ENCODE results near the gene ACSL5.

Gene ACSL5

GRCh38 chr10:112336556-112337201 is 37.2 kb upstream of the ACSL5 start:
- no peaks in the 10 kb centered on the region for H3K36me3 ChIP-seq (ENCODE audit: control insufficient read depth in 2 of 2, insufficient read depth in 2 of 2, low read length in 2 of 2)
- peak overlapping the region; percentile 59 to 60 for H3K9ac ChIP-seq (ENCODE audit: low read depth in 1 of 2, low read length in 2 of 2)
- H3K27ac ChIP-seq (ENCODE audit: low read depth in 2 of 2, low read length in 2 of 2) = peak overlapping the region; percentile 95 to 98
- peaks cover 33 to 57% of the 10 kb centered on the region in 2 donors for H3K4me1 ChIP-seq (ENCODE audit: control insufficient read depth in 2 of 2, insufficient read depth in 2 of 2, low read length in 2 of 2)
- peak overlapping the region in 1 of 2 donors; percentile 23 for H3K4me3 ChIP-seq (ENCODE audit: low read length in 2 of 2)
- no peaks in the 10 kb centered on the region for H3K9me3 ChIP-seq (ENCODE audit: control insufficient read depth in 2 of 2, low read length in 2 of 2)
- no peaks in the 10 kb centered on the region for H3K27me3 ChIP-seq (ENCODE audit: control insufficient read depth in 2 of 2, insufficient read depth in 2 of 2, low read length in 2 of 2)

GRCh38 chr10:112338957-112339356 is 35.0 kb upstream of the ACSL5 start:
- Histone ChIP-seq H3K27me3 (ENCODE audit: control insufficient read depth in 2 of 2, insufficient read depth in 2 of 2, low read length in 2 of 2) (no peaks in the 10 kb centered on the region), H3K4me3 (ENCODE audit: low read length in 2 of 2) (peak overlapping the region; percentile 7 to 27), H3K36me3 (ENCODE audit: control insufficient read depth in 2 of 2, insufficient read depth in 2 of 2, low read length in 2 of 2) (no peaks in the 10 kb centered on the region), H3K27ac (ENCODE audit: low read depth in 2 of 2, low read length in 2 of 2) (peak overlapping the region; percentile 90 to 91), H3K4me1 (ENCODE audit: control insufficient read depth in 2 of 2, insufficient read depth in 2 of 2, low read length in 2 of 2) (peaks cover 28 to 36% of the 10 kb centered on the region in 2 donors), H3K9ac (ENCODE audit: low read depth in 1 of 2, low read length in 2 of 2) (peak overlapping the region; percentile 32 to 58), H3K9me3 (ENCODE audit: control insufficient read depth in 2 of 2, low read length in 2 of 2) (no peaks in the 10 kb centered on the region)

DNA sequence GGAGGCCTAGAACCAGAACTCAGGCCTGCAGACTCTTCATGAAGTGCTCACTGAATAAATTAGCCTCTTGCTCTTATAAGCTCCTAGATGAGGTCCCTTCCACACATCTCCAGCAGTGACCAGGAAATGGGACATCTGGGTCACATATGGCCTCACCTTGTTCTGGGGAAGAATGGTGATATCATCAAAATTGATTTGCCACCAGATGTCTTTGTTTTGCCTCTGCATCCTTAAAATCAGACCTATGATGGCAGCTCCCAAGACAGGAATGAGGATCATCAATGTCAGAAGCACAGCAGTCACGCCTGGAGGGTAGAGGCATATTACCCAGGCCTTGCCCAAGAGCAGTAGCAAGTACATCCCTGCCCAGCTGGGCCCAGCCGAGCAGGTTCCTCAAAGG is 33.3 kb upstream of the ACSL5 start:
- Histone ChIP-seq H3K9ac (ENCODE audit: low read depth in 1 of 2, low read length in 2 of 2) (no peak overlapping the region), H3K27ac (ENCODE audit: low read depth in 2 of 2, low read length in 2 of 2) (no peak overlapping the region), H3K4me3 (ENCODE audit: low read length in 2 of 2) (no peak overlapping the region), H3K36me3 (ENCODE audit: control insufficient read depth in 2 of 2, insufficient read depth in 2 of 2, low read length in 2 of 2) (no peaks in the 10 kb centered on the region), H3K4me1 (ENCODE audit: control insufficient read depth in 2 of 2, insufficient read depth in 2 of 2, low read length in 2 of 2) (peaks cover 21 to 24% of the 10 kb centered on the region in 2 donors), H3K27me3 (ENCODE audit: control insufficient read depth in 2 of 2, insufficient read depth in 2 of 2, low read length in 2 of 2) (no peaks in the 10 kb centered on the region), H3K9me3 (ENCODE audit: control insufficient read depth in 2 of 2, low read length in 2 of 2) (no peaks in the 10 kb centered on the region)

GRCh38 chr10:112343056-112343806 is 30.7 kb upstream of the ACSL5 start:
- H3K9me3 ChIP-seq (ENCODE audit: control insufficient read depth in 2 of 2, low read length in 2 of 2) = no peaks in the 10 kb centered on the region
- no peaks in the 10 kb centered on the region for H3K27me3 ChIP-seq (ENCODE audit: control insufficient read depth in 2 of 2, insufficient read depth in 2 of 2, low read length in 2 of 2)
- no peak overlapping the region for H3K27ac ChIP-seq (ENCODE audit: low read depth in 2 of 2, low read length in 2 of 2)
- H3K4me3 ChIP-seq (ENCODE audit: low read length in 2 of 2) = no peak overlapping the region
- no peaks in the 10 kb centered on the region for H3K36me3 ChIP-seq (ENCODE audit: control insufficient read depth in 2 of 2, insufficient read depth in 2 of 2, low read length in 2 of 2)
- no peak overlapping the region for H3K9ac ChIP-seq (ENCODE audit: low read depth in 1 of 2, low read length in 2 of 2)
- H3K4me1 ChIP-seq (ENCODE audit: control insufficient read depth in 2 of 2, insufficient read depth in 2 of 2, low read length in 2 of 2) = peaks cover 17 to 20% of the 10 kb centered on the region in 2 donors

DNA sequence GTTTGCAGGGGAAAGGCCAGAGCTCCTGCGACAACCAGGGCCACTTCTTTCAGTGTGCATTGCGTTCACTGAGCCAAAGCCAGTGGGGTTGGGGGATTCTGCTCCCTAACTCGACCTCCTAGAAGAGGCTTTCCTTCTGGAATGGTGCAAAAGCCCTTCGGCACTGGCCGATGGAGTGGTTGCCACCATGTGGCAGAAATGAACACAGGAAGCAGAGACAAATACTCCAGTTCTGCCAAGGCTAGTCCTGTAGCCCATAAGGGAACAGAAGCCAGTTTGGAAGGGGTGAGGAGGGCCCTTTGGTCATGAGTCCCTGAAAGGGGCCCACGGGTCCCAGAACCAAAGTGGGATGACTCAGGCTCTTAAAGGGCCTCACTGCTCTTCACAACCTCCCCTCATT is 29.7 kb upstream of the ACSL5 start:
- no peaks in the 10 kb centered on the region for H3K27me3 ChIP-seq (ENCODE audit: control insufficient read depth in 2 of 2, insufficient read depth in 2 of 2, low read length in 2 of 2)
- H3K9me3 ChIP-seq (ENCODE audit: control insufficient read depth in 2 of 2, low read length in 2 of 2) = no peaks in the 10 kb centered on the region
- H3K4me3 ChIP-seq (ENCODE audit: low read length in 2 of 2) = no peak overlapping the region
- no peak overlapping the region for H3K9ac ChIP-seq (ENCODE audit: low read depth in 1 of 2, low read length in 2 of 2)
- no peaks in the 10 kb centered on the region for H3K36me3 ChIP-seq (ENCODE audit: control insufficient read depth in 2 of 2, insufficient read depth in 2 of 2, low read length in 2 of 2)
- H3K4me1 ChIP-seq (ENCODE audit: control insufficient read depth in 2 of 2, insufficient read depth in 2 of 2, low read length in 2 of 2) = peaks cover 10 to 13% of the 10 kb centered on the region in 2 donors
- H3K27ac ChIP-seq (ENCODE audit: low read depth in 2 of 2, low read length in 2 of 2) = no peak overlapping the region

DNA sequence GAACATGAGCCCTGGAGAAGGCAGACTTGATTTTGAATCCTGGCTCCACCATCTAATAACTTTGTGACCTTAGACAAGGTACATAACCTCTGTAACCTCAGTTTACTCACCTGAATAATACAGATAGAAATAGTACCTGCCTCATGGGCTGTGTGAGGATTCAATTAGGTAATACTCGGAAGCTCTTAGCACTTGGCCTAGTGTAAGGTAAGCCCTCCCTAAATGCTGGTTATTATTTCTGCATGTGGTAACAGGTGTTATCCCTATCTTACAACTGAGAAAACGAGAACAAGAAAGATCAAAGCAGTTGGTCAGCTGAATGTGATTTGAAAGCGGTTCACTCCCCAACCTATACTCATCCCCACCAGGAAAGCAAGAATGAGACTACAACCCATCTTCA is 28.7 kb upstream of the ACSL5 start:
- Histone ChIP-seq H3K36me3 (ENCODE audit: control insufficient read depth in 2 of 2, insufficient read depth in 2 of 2, low read length in 2 of 2) (no peaks in the 10 kb centered on the region), H3K27me3 (ENCODE audit: control insufficient read depth in 2 of 2, insufficient read depth in 2 of 2, low read length in 2 of 2) (no peaks in the 10 kb centered on the region), H3K4me1 (ENCODE audit: control insufficient read depth in 2 of 2, insufficient read depth in 2 of 2, low read length in 2 of 2) (peaks cover 7 to 11% of the 10 kb centered on the region in 2 donors)

GRCh38 chr10:112345743-112346142 is 28.2 kb upstream of the ACSL5 start:
- H3K4me3 ChIP-seq (ENCODE audit: low read length in 2 of 2) = no peak overlapping the region
- no peak overlapping the region for H3K9ac ChIP-seq (ENCODE audit: low read depth in 1 of 2, low read length in 2 of 2)
- H3K36me3 ChIP-seq (ENCODE audit: control insufficient read depth in 2 of 2, insufficient read depth in 2 of 2, low read length in 2 of 2) = no peaks in the 10 kb centered on the region
- peaks cover 7 to 11% of the 10 kb centered on the region in 2 donors for H3K4me1 ChIP-seq (ENCODE audit: control insufficient read depth in 2 of 2, insufficient read depth in 2 of 2, low read length in 2 of 2)
- H3K9me3 ChIP-seq (ENCODE audit: control insufficient read depth in 2 of 2, low read length in 2 of 2) = no peaks in the 10 kb centered on the region
- H3K27ac ChIP-seq (ENCODE audit: low read depth in 2 of 2, low read length in 2 of 2) = no peak overlapping the region
- no peaks in the 10 kb centered on the region for H3K27me3 ChIP-seq (ENCODE audit: control insufficient read depth in 2 of 2, insufficient read depth in 2 of 2, low read length in 2 of 2)

More for the DNA sequence above, 28.7 kb upstream of the ACSL5 start:
- no peak overlapping the region for H3K9ac ChIP-seq (ENCODE audit: low read depth in 1 of 2, low read length in 2 of 2)
- H3K9me3 ChIP-seq (ENCODE audit: control insufficient read depth in 2 of 2, low read length in 2 of 2) = no peaks in the 10 kb centered on the region
- H3K27ac ChIP-seq (ENCODE audit: low read depth in 2 of 2, low read length in 2 of 2) = no peak overlapping the region
- H3K4me3 ChIP-seq (ENCODE audit: low read length in 2 of 2) = no peak overlapping the region

DNA sequence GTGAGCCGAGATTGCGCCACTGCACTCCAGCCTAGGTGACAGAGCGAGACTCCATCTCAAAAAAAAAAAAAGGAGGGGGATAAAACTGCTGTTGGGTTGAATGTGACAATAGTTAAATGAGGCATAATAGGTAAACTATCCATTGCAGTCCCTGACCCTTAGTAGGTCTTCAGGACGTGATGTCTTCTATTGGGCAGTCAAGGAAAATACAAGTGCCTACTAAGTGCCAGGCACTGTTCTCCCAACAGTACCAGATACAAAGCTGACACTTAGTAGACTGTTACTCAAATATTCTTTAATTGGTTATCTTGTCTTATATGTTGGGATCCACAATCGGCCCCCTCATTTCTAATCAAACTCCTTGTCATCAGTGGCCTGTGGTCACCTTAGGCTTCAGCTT is 27.1 kb upstream of the ACSL5 start:
- Histone ChIP-seq H3K9ac (ENCODE audit: low read depth in 1 of 2, low read length in 2 of 2) (no peak overlapping the region), H3K27me3 (ENCODE audit: control insufficient read depth in 2 of 2, insufficient read depth in 2 of 2, low read length in 2 of 2) (no peaks in the 10 kb centered on the region), H3K4me1 (ENCODE audit: control insufficient read depth in 2 of 2, insufficient read depth in 2 of 2, low read length in 2 of 2) (peaks cover 7 to 11% of the 10 kb centered on the region in 2 donors), H3K36me3 (ENCODE audit: control insufficient read depth in 2 of 2, insufficient read depth in 2 of 2, low read length in 2 of 2) (no peaks in the 10 kb centered on the region), H3K27ac (ENCODE audit: low read depth in 2 of 2, low read length in 2 of 2) (no peak overlapping the region), H3K4me3 (ENCODE audit: low read length in 2 of 2) (no peak overlapping the region), H3K9me3 (ENCODE audit: control insufficient read depth in 2 of 2, low read length in 2 of 2) (no peaks in the 10 kb centered on the region)

DNA sequence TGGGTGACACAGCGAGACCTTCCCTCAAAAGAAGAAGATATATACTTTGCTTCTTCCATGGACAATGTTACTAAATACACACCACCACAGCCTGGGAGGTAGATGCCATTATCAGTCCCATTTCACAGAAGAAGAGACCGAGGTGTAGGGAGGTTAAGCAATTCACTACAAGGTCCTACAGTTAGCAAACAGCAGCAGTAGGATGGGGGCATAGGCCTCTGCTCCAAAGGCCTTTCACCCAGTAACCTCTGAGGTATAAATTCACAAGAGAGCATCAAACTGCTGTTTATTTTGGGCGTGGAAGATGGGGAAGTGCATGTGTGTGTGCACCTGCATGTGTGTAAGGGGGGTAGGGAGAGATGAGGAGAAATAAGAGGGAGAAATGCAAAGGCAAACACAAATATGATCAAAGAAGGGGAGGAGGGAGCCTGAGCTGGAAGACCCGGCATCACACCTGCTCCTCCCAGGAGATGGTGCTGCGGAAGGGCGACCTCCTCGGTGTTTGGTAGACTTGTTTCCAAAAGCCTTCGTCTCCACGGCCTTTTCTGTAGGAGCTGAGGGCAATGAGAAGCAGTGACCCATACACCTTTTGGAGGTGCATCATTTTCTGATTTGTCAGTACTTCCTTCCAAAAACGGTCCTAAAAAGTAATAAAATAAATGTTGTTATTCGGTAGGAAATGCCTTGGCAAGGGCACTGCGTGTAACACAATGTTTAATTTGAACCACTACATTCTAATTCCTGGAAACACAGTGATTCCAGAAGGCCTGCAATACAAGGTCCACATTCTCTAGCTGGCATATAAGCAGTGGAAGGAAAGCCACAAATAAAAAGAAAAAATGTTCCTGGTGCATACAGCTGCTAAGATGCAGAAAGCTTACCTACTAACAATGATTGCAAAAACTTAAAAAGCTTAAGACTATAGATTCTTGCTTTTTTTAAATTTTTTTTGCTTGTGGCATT is 25.9 kb upstream of the ACSL5 start:
- peak overlapping the region in 1 of 2 donors; percentile 5 for H3K27ac ChIP-seq (ENCODE audit: low read depth in 2 of 2, low read length in 2 of 2)
- H3K9me3 ChIP-seq (ENCODE audit: control insufficient read depth in 2 of 2, low read length in 2 of 2) = no peaks in the 10 kb centered on the region
- H3K27me3 ChIP-seq (ENCODE audit: control insufficient read depth in 2 of 2, insufficient read depth in 2 of 2, low read length in 2 of 2) = no peaks in the 10 kb centered on the region
- no peak overlapping the region for H3K4me3 ChIP-seq (ENCODE audit: low read length in 2 of 2)
- H3K4me1 ChIP-seq (ENCODE audit: control insufficient read depth in 2 of 2, insufficient read depth in 2 of 2, low read length in 2 of 2) = peaks cover 7 to 11% of the 10 kb centered on the region in 2 donors
- H3K36me3 ChIP-seq (ENCODE audit: control insufficient read depth in 2 of 2, insufficient read depth in 2 of 2, low read length in 2 of 2) = no peaks in the 10 kb centered on the region
- no peak overlapping the region for H3K9ac ChIP-seq (ENCODE audit: low read depth in 1 of 2, low read length in 2 of 2)

Measured in mucosa of rectum (tissue), 2 donors.